ENCODE data around the gene MCF2L.

MCF2L gene, protein sequence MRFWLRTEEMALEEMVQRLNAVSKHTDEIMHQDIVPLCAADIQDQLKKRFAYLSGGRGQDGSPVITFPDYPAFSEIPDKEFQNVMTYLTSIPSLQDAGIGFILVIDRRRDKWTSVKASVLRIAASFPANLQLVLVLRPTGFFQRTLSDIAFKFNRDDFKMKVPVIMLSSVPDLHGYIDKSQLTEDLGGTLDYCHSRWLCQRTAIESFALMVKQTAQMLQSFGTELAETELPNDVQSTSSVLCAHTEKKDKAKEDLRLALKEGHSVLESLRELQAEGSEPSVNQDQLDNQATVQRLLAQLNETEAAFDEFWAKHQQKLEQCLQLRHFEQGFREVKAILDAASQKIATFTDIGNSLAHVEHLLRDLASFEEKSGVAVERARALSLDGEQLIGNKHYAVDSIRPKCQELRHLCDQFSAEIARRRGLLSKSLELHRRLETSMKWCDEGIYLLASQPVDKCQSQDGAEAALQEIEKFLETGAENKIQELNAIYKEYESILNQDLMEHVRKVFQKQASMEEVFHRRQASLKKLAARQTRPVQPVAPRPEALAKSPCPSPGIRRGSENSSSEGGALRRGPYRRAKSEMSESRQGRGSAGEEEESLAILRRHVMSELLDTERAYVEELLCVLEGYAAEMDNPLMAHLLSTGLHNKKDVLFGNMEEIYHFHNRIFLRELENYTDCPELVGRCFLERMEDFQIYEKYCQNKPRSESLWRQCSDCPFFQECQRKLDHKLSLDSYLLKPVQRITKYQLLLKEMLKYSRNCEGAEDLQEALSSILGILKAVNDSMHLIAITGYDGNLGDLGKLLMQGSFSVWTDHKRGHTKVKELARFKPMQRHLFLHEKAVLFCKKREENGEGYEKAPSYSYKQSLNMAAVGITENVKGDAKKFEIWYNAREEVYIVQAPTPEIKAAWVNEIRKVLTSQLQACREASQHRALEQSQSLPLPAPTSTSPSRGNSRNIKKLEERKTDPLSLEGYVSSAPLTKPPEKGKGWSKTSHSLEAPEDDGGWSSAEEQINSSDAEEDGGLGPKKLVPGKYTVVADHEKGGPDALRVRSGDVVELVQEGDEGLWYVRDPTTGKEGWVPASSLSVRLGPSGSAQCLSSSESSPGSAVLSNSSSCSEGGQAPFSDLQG

DNA sequence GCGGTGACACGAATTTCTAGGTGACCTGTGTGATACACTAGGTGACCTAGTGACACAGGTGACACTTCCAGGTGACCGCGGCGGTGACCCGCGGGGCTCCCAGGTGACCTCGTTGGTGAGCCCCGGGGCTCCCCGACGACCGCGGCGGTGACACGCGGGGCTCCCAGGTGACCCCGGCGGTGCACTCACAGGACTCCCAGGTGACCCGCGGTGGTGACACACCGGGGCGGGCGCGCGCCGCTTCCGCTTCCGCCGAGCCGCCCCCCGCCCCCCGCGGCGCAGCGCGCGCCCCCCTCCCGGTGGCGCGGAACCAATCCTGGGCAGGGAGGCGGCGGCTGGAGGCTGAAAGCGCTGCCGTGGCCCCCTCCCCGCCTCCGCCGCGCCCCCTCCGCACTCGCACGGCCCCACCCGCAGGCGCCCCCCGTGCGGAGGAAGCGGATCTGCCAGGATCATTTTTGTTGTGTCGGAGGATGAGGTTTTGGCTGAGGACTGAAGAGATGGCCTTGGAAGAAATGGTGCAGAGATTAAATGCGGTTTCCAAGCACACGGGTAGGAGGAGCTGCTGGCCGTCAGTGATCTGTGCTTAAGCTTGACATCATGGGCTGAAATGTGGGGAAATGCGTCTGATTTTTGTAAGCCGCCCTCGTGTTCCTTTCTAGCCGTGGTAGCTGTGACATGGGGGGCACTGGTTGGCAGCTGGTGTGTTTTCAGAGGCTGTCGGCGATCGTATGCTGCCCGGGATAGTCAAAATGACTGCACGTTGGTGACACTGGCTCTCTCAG, at the start of gene MCF2L:
Gene MCF2L, plus strand, starts transcription at position 305 of the 782 bp plus-strand sequence. Its CDS starts 166 bp downstream, at position 471.
- Mint-ChIP-seq H3K36me3 (ENCODE audit: low read depth) (peaks cover 6% of the 10 kb centered on the region), H3K27me3 (no peaks in the 10 kb centered on the region), H3K27ac (peak within 1 kb of the TSS; percentile 86), H3K4me1 (ENCODE audit: low read depth) (peaks cover 21% of the 10 kb centered on the region), H3K9me3 (no peaks in the 10 kb centered on the region), H3K4me3 (peak within 1 kb of the TSS; percentile 85)
- DNase-seq = peak; percentile 78

DNA sequence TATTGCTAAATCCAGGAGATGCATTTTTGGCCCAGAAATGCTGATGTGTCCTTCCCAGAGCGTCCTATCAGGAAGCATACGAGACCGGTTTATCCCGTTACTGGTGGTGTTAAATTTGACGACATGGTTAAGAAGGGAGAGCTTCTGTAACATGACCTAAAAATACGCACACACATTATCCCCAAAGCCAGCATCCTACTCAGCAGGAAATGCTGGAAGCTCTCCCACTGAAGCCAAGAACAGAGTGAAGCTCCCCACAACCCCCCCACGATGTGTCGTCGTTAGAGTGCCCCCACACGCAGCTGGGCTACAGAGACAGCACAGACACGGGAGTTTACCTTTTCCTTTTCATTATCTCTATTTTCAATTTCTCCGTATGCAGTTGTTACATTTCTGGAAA, 45.1 kb upstream of the MCF2L start:
- Mint-ChIP-seq H3K4me1 (ENCODE audit: low read depth) (no peaks in the 10 kb centered on the region), H3K9me3 (no peaks in the 10 kb centered on the region), H3K27ac (no peak overlapping the region), H3K4me3 (no peak overlapping the region), H3K36me3 (ENCODE audit: low read depth) (no peaks in the 10 kb centered on the region), H3K27me3 (peaks cover 37% of the 10 kb centered on the region)
- DNase-seq = no peak

DNA sequence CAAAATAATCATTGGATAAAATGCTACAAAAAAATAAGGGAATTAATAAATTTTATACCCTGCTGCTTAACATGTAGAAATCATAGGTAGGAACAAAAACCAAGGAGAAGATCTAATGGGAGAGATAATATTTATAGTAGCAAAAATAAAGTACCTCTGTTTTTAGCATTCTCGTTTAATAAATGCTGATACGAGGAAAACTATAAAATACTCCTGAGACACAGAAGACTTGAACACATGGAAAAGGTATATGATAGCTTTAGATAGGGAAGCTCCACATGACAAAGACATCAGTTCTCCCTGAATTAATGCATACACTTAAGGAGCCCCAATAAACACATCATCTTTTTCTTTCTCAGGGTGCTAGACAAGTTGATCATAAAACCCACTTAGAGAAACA, 44.6 kb upstream of the MCF2L start:
- H3K9me3 Mint-ChIP-seq = no peaks in the 10 kb centered on the region
- H3K27me3 Mint-ChIP-seq = peaks cover 41% of the 10 kb centered on the region

DNA sequence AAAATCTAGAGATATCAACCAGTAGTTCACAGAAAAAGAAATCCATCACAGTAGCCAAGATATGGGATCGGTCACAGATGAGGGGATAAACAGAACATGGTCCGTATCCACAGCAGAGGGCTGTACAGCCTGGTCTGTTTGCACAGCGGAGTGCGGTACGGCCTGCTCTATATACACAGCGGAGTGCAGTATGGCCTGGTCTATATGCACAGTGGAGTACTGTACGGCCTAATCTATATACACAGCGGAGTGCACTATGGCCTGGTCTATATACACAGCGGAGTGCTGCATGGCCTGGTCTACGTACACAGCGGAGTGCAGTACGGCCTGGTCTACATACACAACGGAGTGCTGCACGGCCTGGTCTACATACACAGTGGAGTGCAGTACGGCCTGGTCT, 43.0 kb upstream of the MCF2L start:
- Mint-ChIP-seq H3K4me1 (ENCODE audit: low read depth) (peaks cover 7% of the 10 kb centered on the region), H3K27me3 (peaks cover 47% of the 10 kb centered on the region), H3K36me3 (ENCODE audit: low read depth) (no peaks in the 10 kb centered on the region), H3K4me3 (no peak overlapping the region), H3K27ac (no peak overlapping the region), H3K9me3 (no peaks in the 10 kb centered on the region)
- no peak for DNase-seq

More for the DNA sequence above, 44.6 kb upstream of the MCF2L start:
- DNase-seq = no peak
- peaks cover 3% of the 10 kb centered on the region for H3K4me1 Mint-ChIP-seq (ENCODE audit: low read depth)
- no peak overlapping the region for H3K4me3 Mint-ChIP-seq
- H3K36me3 Mint-ChIP-seq (ENCODE audit: low read depth) = no peaks in the 10 kb centered on the region
- H3K27ac Mint-ChIP-seq = no peak overlapping the region

DNA sequence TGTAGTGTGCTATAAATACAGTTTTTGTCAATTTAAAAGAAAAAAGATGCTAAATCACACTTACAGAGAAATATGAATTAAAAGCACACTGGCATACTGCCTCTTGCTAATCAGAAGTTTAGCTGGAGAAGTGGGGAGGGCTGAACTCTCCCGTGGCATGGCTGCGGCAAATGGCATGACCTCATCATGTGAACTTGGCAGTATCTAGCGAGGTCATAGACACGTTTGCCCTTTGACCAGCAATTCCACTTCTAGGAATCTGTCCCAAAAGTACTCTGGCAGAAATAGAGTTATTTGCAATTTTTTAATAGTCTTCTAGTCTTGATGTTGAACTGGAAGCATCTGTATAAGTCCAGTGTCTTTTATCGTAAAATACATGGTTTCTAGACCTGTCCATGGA, 42.0 kb upstream of the MCF2L start:
- H3K4me1 Mint-ChIP-seq (ENCODE audit: low read depth) = peaks cover 7% of the 10 kb centered on the region
- no peak for DNase-seq
- no peaks in the 10 kb centered on the region for H3K9me3 Mint-ChIP-seq
- no peaks in the 10 kb centered on the region for H3K36me3 Mint-ChIP-seq (ENCODE audit: low read depth)
- peaks cover 57% of the 10 kb centered on the region for H3K27me3 Mint-ChIP-seq
- H3K4me3 Mint-ChIP-seq = no peak overlapping the region
- no peak overlapping the region for H3K27ac Mint-ChIP-seq

DNA sequence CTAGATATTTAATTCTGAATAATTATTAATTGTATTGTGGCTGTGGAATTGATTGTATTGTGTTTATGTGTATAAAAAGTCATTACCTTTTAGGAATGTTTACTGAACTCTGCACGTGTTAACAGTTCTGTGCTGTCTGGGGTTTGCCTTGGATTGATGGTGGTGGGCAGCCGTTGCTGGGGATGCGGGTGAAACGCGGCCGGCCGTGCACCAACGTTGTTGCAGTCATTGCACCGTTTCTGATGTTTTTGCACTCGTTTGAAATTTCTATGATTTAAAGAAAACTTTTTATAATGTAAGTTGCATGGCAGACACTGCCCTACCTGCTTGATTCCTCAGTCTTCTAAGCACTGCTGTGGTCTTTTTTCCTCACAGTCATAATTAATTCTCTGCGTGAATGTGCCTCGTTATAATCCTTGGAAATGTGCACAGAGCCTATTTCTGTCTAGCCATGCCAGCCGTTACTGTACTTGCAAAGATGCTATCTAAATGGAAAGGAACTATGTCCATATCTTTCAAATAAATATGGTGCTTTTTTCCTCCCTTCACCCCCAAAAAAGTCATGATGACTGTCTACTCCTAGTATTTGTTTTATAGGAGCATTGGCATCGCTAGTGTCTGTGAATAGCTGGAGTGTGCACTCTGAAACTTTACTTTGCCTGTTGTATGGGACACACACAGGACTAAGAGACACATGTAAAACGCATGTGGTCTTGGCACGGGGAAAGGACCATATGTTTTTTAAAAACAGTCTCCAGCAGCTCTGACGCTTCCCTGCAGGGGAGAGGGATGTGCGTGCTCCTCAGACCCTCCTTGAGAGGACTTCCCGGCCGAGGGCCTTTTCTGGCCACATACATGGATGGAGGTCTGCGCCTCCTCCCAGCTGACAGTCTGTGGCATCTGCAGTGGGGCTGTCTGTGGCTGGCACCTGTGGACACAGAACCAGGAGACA, 40.7 kb upstream of the MCF2L start:
- H3K36me3 Mint-ChIP-seq (ENCODE audit: low read depth) = no peaks in the 10 kb centered on the region
- no peaks in the 10 kb centered on the region for H3K9me3 Mint-ChIP-seq
- DNase-seq = no peak
- peaks cover 60% of the 10 kb centered on the region for H3K27me3 Mint-ChIP-seq
- no peak overlapping the region for H3K27ac Mint-ChIP-seq
- H3K4me1 Mint-ChIP-seq (ENCODE audit: low read depth) = peaks cover 7% of the 10 kb centered on the region
- H3K4me3 Mint-ChIP-seq = no peak overlapping the region

DNA sequence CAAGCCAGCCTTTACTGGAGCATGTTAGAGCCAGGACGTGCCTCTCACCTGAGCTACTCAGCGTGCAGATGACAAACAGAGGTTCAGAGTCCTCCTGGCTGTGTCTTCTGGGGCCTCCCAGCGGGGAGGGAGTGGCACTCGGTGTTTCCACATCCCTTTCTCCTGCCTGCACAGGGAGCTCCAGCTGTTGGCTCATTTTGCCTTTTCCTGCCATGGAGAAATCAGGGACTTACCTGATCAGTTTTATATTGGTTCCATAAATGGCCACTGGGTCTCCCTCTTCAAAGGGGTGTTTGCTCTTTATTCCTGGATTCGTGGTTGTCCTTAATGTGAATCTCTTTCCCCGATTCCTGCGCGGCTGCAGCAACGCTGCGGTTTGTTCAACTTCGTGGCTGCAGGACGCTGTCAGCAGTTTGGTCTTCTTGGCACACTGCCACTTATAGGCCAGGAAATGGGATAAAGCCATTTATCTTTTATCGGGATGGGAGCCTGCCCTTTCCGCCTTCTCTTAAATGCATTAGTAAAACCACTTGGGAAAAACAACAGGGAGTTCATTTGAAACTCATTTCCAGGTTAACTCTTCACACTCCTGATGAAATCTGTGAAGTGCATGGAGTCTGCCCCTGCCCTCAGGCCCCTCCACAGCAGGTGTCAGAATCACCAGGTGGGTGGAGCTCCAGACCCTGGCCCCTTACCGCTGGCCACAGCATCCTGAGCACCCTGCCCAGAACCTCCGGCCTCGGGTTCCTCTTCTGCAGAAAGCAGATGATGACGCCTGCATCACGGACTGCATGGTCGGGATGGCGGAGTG, 39.8 kb upstream of the MCF2L start:
- no peak for DNase-seq
- no peaks in the 10 kb centered on the region for H3K36me3 Mint-ChIP-seq (ENCODE audit: low read depth)
- no peak overlapping the region for H3K27ac Mint-ChIP-seq
- no peak overlapping the region for H3K4me3 Mint-ChIP-seq
- H3K9me3 Mint-ChIP-seq = no peaks in the 10 kb centered on the region
- H3K27me3 Mint-ChIP-seq = peaks cover 59% of the 10 kb centered on the region
- H3K4me1 Mint-ChIP-seq (ENCODE audit: low read depth) = peaks cover 7% of the 10 kb centered on the region

DNA sequence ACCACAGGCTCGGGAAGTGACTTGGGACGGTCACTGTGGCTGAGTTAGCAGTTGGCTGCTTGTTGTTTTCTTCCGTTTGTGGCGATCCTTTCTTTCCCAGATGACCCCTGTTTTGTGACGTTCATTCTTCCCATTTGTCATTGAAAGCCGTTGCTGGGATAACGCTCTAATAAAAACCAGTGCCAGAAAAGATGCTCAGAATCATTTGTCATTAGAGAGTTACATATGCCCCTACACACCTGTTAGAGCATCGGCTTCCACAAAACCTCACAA, 39.3 kb upstream of the MCF2L start:
- Mint-ChIP-seq H3K27ac (no peak overlapping the region), H3K4me1 (ENCODE audit: low read depth) (peaks cover 7% of the 10 kb centered on the region), H3K9me3 (no peaks in the 10 kb centered on the region), H3K4me3 (no peak overlapping the region), H3K36me3 (ENCODE audit: low read depth) (no peaks in the 10 kb centered on the region), H3K27me3 (peaks cover 60% of the 10 kb centered on the region)
- DNase-seq = no peak

DNA sequence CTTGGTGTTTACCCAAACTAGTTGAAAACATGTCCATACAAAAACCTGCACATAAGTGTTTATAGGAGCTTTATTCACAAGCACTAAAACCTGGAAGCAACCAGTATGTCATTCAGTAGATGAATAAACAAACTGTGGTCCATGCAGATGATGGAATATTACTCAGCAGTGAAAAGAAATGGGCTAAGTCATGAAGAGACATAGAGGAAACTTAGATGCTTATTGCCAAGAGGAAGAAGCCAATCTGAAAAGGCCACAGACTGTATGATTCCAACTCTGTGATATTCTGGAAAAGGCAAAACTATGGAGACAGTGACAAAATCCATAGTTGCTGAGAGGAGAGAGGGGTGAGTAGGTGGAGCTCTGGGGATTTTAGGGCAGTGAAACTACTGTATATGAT, 38.8 kb upstream of the MCF2L start:
- H3K4me1 Mint-ChIP-seq (ENCODE audit: low read depth) = peaks cover 7% of the 10 kb centered on the region
- no peak overlapping the region for H3K4me3 Mint-ChIP-seq
- H3K27ac Mint-ChIP-seq = no peak overlapping the region
- DNase-seq = no peak
- H3K27me3 Mint-ChIP-seq = peaks cover 62% of the 10 kb centered on the region
- no peaks in the 10 kb centered on the region for H3K9me3 Mint-ChIP-seq
- no peaks in the 10 kb centered on the region for H3K36me3 Mint-ChIP-seq (ENCODE audit: low read depth)

DNA sequence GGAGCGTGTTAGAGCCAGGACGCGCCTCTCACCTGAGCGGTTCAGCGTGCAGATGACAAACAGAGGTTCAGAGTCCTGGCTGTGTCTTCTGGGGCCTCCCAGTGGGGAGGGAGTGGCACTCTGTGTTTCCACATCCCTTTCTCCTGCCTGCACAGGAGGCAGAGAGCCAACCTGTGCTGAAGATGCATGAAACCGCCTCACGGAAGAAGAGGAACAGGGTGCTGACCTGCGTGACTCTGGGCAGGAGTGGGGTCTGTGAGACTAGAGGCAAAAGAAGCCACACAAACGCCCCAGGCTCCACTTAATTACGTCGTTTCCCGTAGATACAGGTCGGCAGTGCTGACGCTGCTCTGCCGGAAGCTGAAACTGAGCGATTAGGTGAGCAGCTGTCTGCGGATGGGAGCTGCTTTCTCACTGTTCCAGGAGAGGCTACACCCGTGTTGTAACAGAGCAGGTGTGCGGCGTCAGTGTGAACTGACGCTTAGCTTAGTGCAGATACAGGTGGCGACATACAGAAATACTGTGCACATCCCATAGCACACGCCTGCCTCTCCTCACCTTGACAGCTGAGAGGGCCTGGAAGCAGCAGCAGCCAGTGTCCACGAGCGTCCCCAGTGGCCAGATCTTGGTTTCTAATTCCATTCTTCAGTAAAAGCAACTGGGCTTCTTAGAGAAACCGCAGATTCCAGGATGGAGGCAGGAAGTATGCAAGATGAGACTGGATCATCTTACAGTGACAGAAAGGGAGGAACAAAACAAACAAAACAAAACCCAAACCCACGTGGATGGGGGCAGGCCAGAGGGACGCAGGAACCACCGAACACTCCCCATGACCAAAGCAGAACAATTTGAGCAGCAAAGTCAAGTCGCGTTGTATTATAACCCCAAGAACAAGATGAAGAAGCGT, 37.7 kb upstream of the MCF2L start:
- H3K4me1 Mint-ChIP-seq (ENCODE audit: low read depth) = peaks cover 7% of the 10 kb centered on the region
- no peak for DNase-seq
- H3K27me3 Mint-ChIP-seq = peaks cover 61% of the 10 kb centered on the region
- H3K36me3 Mint-ChIP-seq (ENCODE audit: low read depth) = no peaks in the 10 kb centered on the region
- H3K27ac Mint-ChIP-seq = no peak overlapping the region
- no peaks in the 10 kb centered on the region for H3K9me3 Mint-ChIP-seq
- peak overlapping the region; percentile 29 for H3K4me3 Mint-ChIP-seq

DNA sequence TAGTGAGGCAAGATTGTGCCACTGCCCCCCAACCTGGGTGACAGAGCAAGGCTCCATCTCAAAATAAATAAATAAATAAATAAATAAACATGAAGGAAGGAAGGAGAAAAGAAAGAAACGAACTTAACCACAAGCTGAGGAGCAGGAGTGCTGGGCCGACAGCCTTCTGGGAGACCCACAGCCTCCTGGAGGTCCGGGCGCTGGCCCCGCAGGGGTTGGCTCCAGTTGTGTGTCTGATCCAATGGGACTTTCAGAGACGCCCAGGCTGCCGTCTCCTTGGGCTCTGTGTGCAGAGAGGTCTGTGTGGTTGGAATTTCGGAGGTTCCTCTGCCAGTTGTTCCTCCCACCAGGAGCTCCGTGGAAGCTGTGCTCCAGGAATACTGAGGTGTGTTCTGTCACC, 36.0 kb upstream of the MCF2L start:
- Mint-ChIP-seq H3K4me3 (no peak overlapping the region), H3K27ac (no peak overlapping the region), H3K36me3 (ENCODE audit: low read depth) (no peaks in the 10 kb centered on the region), H3K9me3 (no peaks in the 10 kb centered on the region), H3K27me3 (peaks cover 54% of the 10 kb centered on the region), H3K4me1 (ENCODE audit: low read depth) (peaks cover 7% of the 10 kb centered on the region)
- no peak for DNase-seq

DNA sequence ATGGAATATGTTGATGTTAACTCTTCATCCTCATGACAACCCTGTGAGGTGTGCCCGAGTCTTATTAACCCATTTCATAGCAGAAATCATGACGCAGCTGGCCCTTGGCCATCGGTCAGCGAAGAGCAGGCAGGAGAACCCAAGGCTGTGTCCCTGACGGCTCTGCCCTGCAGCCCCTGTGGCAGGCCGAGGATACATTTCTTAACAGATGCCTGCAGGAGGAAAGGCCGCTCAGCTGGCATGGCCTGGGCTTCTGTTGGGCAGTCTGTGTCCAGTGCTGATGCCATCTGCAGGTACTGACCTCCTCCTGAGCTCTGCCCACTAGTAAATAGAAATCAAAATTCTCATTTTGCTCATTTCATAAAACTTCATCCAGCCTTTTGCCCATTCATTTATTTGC, 35.4 kb upstream of the MCF2L start:
- no peak for DNase-seq
- Mint-ChIP-seq H3K9me3 (no peaks in the 10 kb centered on the region), H3K27ac (no peak overlapping the region), H3K36me3 (ENCODE audit: low read depth) (no peaks in the 10 kb centered on the region), H3K4me3 (no peak overlapping the region), H3K4me1 (ENCODE audit: low read depth) (peaks cover 7% of the 10 kb centered on the region), H3K27me3 (peaks cover 48% of the 10 kb centered on the region)

All from activated T-cell treated with anti-CD3 and anti-CD28 coated beads, Interleukin-2, amount 50 U/mL, for 24 hours (primary cell).